HG03575 (cell line): ENCODE results near the gene IRF7.
"Not testable (repeated sequence)": the region's sequence is repeated elsewhere in the genome, so short reads cannot be mapped to it uniquely, and the experiment has no call there.

Experiments used
- ATAC-seq: cut with Tn5 transposase; IDR thresholded peaks from one replicate; pipeline ENCODE4 v1.9.1; 2021; ENCODE audit not compliant: unreplicated experiment, insufficient number of reproducible peaks, low FRiP score; ENCODE audit errors: extremely low read depth

IRF7 gene

DNA sequence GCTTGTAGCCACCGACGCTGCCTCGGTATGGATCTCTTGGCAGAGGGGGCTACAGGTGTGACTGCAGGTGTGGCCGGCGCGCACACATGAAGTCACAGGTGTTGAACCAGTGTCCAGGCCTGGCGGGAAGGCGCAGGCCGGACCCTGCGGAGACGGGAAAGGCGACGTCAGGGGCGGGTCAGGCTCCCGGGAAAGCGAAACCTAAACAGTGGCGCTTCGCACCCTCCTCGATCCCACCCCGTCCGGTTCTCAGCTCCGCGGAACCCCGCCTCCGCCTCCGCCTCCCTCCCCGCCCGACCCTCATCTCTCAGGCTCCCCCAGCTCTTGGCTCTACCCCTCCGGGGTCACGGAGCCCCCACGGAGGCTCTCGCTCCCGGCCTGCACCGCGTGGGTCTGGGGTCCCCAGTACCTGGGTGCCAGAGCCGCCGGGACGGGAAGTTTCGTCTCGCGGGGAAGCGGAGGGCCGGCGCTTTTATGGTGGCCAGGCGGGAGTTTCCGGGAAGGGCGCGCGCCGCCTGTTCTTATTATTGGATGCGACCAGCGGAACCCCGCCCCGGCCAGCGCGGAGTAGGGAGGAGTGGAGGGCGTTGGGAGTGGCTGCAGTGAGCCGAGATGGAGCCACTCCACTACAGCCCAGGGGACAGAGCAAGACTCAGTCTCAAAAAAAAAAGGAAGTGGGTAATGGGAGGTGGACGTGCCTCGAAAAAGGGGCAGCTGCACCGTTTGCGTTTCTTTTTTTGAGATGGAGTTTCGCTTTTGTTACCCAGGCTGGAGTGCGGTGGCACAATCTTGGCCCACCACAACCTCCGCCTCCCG, at the start of gene IRF7:
IRF7 (minus strand) TSS at position 447 of the 816 bp plus-strand sequence. CDS start 586 bp downstream, outside the sequence.
- peak; percentile 41 for ATAC-seq

DNA sequence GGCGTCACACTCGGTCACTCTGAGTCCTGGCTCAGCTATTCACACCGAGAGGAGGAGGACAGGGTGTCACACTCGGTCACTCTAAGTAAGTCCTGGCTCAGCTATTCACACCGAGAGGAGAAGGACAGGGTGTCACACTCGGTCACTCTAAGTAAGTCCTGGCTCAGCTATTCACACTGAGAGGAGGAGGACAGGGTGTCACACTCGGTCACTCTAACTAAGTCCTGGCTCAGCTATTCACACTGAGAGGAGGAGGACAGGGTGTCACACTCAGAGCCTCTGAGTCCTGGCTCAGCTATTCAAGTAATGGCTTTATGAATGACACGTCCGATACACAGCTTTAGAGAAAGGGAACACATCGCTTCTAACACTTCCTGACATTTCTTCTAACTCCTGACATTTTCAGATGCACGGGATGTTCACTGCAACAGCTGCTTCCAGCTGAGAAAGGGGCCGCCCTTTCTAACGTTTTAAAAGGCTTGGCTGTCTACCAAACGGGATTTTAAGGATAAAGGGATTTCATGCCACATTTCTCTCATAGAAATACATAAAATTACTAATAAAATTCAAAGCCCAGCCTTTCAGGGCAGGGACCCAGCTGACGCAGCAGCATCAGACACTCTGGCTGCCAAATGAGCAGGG, 49.4 kb upstream of the IRF7 start:
- no peak for ATAC-seq

- ATAC-seq = no peak
These were observed 47.0 kb upstream of the IRF7 start for GRCh38 chr11:662689-663274.

GRCh38 chr11:660681-661444, 45.1 kb upstream of the IRF7 start:
- no peak for ATAC-seq

GRCh38 chr11:660281-660680, 44.5 kb upstream of the IRF7 start:
- ATAC-seq = no peak

DNA sequence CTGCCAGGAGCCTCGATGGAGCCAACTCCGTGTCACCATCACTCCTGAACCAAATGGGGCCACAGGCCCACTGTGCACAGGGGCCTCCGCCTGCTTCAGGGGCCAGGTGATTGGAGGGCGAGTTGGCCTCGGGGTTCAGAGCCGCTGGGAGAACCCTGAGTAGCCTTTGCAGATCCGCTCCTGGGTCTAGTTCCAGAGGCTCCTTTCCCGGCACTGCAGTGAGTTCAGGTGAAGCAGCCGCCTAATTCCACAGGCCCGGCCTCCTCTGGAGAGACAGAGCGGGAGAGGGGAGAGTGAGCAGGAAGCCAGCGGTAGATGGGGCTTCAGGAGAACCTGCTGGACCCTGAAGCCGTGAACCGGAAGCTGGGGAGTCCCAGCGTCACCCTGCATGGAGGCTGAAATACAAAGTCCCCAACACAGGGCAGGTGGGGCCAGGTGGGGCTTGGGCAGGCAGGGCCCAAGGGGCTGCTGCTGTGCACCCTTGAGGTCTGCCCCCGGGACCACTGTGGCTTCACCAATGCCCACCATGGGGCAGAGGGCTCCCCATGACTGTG, 43.9 kb upstream of the IRF7 start:
- ATAC-seq = no peak

DNA sequence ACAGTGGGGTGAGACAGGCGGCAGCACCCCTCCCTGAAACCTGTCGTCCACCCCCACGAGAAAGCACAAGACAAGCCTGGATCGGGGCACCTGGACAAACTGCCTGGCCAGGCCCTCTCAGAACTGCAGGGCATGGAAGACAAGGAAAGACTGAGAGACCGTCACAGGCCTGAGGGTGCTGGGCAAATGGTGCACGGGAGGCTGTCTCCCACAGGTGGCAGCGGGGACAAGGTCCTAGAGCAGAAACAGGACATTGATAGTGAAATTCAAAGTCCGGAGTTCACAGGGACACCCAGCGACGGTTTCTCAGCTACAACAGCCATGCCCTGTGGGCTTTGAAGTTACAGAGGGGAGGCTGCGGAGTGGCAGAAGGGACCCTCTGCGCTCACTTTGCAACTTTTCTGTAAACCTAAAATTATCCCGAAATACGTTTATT, 42.0 kb upstream of the IRF7 start:
- ATAC-seq = no peak

GRCh38 chr11:656866-657265, 41.1 kb upstream of the IRF7 start:
- ATAC-seq = no peak

DNA sequence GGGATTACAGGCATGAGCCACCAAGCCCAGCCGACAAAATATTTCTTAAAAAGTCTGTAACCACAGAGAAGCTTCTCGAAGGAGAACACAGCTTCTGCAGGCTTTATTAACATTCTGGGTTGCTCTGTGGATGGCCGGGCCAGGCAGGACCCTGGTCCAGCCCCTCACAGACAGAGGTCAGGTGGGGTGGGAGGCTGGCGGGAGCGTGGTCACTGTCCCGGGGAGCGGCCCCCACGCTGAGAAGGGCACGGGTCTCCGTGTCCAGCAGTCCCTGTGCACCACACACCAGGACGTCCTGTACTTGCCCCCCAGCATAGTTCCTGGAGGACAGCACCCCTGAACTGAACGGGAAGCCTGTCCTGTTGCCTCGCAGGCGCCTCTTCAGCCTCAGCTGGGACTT, 40.7 kb upstream of the IRF7 start:
- no peak for ATAC-seq

DNA sequence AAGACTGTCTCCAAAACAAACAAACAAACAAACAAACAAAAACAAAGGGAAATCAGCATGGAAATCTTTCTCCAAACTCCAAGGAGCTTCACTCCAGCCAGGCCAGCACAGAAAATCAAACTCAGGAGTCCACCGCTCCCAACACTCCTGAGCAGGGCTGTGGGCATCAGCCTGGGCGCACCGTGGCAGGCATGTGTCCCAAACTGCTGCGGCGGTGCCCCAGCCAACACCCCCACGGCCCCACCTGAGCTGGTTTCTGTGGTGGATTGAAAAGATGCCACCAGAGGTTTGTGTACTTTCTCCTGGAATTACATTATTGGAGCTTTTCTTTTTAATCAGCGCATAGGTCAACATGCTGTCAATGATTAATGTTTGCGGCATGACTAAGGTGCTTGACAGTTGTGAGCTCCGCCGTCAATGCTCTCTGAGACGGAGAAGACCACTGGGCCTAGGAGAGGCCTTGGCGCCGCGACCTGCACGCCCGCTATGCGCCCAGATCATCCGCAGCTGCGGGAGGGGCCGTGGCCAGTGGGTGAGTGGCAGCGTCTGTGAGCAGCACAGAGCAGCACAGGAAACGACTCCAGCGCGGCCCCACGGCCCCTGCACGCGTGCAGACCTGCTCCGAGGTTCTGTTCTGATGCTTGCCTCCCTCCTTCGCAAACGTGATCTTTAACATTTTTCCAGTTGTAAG, 39.4 kb upstream of the IRF7 start:
- no peak for ATAC-seq

GRCh38 chr11:654444-654843, 38.7 kb upstream of the IRF7 start:
- not testable (repeated sequence) for ATAC-seq

DNA sequence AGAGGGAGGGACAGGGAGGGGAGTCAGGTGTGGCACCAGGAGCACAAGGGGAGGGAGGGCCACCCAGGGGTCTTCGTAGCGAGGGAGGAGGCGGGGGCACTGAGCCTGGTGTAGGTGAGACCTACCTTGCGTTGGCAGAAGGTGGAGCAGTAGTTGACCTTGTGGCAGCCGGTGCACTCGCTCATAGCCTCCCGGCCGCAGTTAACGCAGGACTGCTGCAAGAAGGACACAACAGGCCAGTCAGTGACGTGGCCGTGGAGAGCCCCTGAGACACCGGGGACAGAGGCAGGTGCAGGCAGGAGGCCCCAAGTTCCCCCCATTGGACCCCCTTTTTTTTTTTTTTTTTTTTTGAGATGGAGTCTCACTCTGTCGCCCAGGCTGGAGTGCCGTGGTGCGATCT, 38.1 kb upstream of the IRF7 start:
- no peak for ATAC-seq

- ATAC-seq = not testable (repeated sequence)
These were observed 37.4 kb upstream of the IRF7 start for GRCh38 chr11:653136-653535.

DNA sequence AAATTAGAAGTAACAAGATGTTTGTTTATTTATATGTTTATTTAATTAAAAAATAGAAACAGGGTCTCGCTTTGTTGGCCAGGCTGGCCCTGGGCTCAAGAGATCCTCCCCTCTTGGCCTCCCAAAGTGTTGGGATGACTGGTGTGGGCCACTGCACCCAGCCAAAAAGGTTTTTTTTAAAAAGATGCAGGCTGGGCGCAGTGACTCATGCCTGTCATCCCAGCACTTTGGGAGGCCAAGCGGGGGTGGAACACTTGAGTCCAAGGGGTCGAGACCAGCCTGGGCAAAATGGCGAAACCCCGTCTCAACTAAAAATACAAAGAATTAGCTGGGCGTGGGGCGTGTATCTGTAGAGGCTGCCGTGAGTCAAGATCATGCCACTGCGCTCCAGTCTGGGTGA, 34.7 kb upstream of the IRF7 start:
- ATAC-seq = no peak

GRCh38 chr11:647672-648158, 32.0 kb upstream of the IRF7 start:
- ATAC-seq = not testable (repeated sequence)

DNA sequence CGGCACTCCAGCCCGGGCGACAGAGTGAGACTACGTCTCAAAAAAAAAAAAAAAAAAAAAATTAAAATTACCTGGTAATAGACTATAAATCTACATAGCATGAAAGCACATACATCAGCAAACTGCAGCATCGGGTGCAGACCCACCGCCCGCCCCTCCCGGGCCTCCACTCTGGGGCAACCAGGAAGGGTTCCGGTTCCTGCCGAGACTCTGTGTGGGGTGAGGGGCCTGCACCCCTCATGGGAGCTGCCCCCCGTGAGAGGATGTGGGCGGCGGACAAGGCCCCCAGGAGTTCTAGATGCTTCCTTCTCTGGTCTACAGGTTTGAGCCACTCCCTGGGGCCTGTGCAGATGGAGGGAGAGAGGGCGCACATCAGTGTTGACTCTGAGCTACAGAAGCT, 30.5 kb upstream of the IRF7 start:
- ATAC-seq = no peak

DNA sequence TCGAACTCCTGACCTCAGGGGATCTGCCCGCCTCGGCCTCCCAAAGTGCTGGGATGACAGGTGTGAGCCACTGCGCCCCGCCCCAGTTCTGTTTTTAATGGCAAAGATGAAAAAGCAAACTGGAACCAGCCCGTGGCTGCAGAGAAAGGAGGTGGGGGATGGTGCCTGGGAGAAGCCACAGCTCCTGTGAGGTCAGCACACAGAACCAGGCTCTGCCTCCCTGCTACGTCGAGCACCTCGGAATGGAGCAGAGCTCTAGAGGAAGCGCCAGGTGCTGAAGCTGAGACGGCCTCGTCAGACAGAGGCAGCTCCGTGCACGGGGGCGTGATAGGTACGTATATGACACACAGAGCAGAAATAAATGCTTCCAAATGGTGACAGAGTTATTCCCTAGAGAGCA, 29.8 kb upstream of the IRF7 start:
- ATAC-seq = no peak
